ENCODE results near the gene FAM50B.

FAM50B gene

DNA sequence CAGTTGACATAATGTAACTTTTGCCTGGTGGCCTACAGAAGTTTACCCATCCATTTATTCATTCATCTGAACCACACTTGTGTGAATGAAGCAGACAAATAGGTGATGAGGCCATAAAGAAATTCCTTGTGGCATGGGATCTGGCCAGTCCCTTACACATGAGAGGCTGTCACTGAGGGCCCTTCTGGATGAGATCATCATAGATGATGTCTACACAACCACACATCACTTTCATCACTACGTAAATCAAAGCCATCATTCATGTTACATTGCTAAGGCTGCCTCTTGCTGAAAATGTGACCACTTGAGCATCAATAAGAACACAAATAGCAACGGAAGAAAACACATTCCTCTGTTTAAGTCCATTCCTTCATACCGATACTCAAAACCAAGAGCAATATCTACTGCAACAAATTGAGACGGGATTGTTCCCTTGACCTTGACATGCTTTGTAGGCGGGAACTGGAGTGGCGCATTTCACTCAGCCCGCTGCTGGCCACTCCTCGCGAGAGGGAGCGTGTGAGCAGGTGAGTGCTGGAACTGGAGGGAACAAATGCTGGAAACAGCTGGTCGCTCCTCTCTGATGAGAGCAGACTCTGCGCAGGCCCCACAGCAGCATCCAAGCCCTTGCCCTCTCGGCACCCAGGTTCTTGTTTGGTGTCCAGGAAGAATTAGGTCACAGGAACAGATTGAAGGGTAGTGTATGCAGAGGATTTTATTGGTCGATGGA, 49.3 kb downstream of the FAM50B start:
- DNase-seq, result no peak

DNA sequence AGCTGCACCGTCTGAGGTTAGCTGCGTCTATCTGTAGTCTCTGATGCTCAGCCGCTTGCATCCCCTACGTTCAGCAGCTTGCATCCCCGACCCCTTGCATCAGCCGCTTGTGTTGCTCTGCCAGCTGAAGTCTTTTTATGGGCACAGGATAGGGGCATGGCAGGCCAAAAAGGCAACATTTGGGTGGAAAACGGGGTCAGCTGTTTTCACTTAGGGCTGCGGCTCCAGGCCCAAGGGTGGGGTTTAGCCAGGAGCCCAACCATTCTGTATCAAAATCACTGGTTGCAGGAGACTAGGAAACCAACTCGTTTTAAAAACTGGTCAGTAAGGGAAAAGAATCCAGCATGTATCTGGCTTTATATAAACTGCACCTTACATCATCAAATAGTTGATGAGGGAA, 49.9 kb downstream of the FAM50B start:
- no peak for DNase-seq

DNA sequence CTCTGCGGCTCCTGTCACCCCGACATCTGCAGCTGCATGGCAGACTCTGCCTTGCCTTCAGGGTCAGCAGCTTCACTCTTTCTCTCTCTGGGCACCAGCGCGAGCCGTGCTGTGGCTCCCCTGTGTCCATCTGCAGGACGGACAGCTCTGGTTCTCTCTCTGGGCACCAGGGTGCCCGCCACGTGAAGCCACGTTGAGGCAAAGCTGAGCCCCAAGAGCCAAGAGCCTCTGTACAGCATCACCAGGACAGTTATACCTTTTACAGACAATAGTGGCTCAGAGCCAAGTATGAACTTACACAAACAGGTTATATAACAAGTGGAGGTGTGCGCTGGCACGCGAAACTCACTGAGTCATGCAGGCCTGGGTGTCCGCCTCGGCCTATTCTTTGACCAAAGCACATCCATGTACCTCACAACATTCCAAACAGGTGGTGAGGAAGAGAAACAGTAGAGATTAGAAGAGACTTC, 50.8 kb downstream of the FAM50B start:
- no peak for DNase-seq

Measured in T-helper 9 cell (primary cell).